ENCODE results near the gene MAN2B2.
A peak's percentile ranks its signal among the peaks of the same experiment; 100 is the strongest.
"Not testable (repeated sequence)": the region's sequence is repeated elsewhere in the genome, so short reads cannot be mapped to it uniquely, and the experiment has no call there.

Gene MAN2B2

GRCh38 chr4:6617246-6617645 is 42.3 kb downstream of the MAN2B2 start:
- no peak for DNase-seq (ENCODE audit: low spot score)

GRCh38 chr4:6618386-6619115 is 43.6 kb downstream of the MAN2B2 start:
- DNase-seq (ENCODE audit: low spot score) = no peak

GRCh38 chr4:6619116-6619465 is 44.1 kb downstream of the MAN2B2 start:
- DNase-seq (ENCODE audit: low spot score) = no peak

- DNase-seq (ENCODE audit: low spot score) = no peak
Observed at GRCh38 chr4:6619466-6620255, 44.7 kb downstream of the MAN2B2 start.

- no peak for DNase-seq (ENCODE audit: low spot score)
Observed at GRCh38 chr4:6620296-6620695, 45.3 kb downstream of the MAN2B2 start.

- DNase-seq (ENCODE audit: low spot score) = no peak
Observed at GRCh38 chr4:6620891-6621555, 46.0 kb downstream of the MAN2B2 start.

GRCh38 chr4:6621556-6621927 is 46.6 kb downstream of the MAN2B2 start:
- no peak for DNase-seq (ENCODE audit: low spot score)

- no peak for DNase-seq (ENCODE audit: low spot score)
Observed at GRCh38 chr4:6622744-6623143, 47.8 kb downstream of the MAN2B2 start.

GRCh38 chr4:6625256-6625655 is 50.3 kb downstream of the MAN2B2 start:
- DNase-seq (ENCODE audit: low spot score) = no peak

GRCh38 chr4:6626066-6626465 is 51.1 kb downstream of the MAN2B2 start:
- no peak for DNase-seq (ENCODE audit: low spot score)

- no peak for DNase-seq (ENCODE audit: low spot score)
Observed at GRCh38 chr4:6627832-6628231, 52.8 kb downstream of the MAN2B2 start.

- DNase-seq (ENCODE audit: low spot score) = not testable (repeated sequence)
Observed at GRCh38 chr4:6628484-6628883, 53.5 kb downstream of the MAN2B2 start.

GRCh38 chr4:6632125-6632524 is 57.1 kb downstream of the MAN2B2 start:
- no peak for DNase-seq (ENCODE audit: low spot score)

GRCh38 chr4:6633091-6633906 is 58.3 kb downstream of the MAN2B2 start:
- DNase-seq (ENCODE audit: low spot score) = peak; percentile 51

GRCh38 chr4:6634746-6635145 is 59.8 kb downstream of the MAN2B2 start:
- DNase-seq (ENCODE audit: low spot score) = no peak

GRCh38 chr4:6639137-6639680 is 64.2 kb downstream of the MAN2B2 start:
- no peak for DNase-seq (ENCODE audit: low spot score)

- peak; percentile 92 for DNase-seq (ENCODE audit: low spot score)
Observed at GRCh38 chr4:6640292-6641163, 65.5 kb downstream of the MAN2B2 start, which contains the start of gene MRFAP1. MRFAP1 (plus strand) TSS chr4:6640685; CDS start chr4:6640863, 178 bp downstream.

- DNase-seq (ENCODE audit: low spot score) = peak; percentile 26
Observed at GRCh38 chr4:6641164-6641970, 66.4 kb downstream of the MAN2B2 start.

GRCh38 chr4:6641971-6642320 is 67.0 kb downstream of the MAN2B2 start:
- DNase-seq (ENCODE audit: low spot score) = no peak

Data from SW480 (cell line).